KMS-11 (cell line): Measurements from ENCODE around the gene ADIPOR2.

Experiments
- H2AFZ ChIP-seq: fragments of 200-600 bp; sonication (generic); 2 replicates; pipeline ENCODE4 v1.6.1; 2016; ENCODE audit warnings: antibody characterized with exemption, mixed run types, low read depth
- H3K27ac ChIP-seq: fragments of 200-600 bp; sonication (generic); 2 replicates; pipeline ENCODE4 v1.6.1; 2016; ENCODE audit warnings: mild to moderate bottlenecking, mixed run types
- H3K27me3 ChIP-seq: fragments of 200-600 bp; sonication (generic); 2 replicates; pipeline ENCODE4 v1.6.1; 2017; ENCODE audit warnings: mild to moderate bottlenecking, low read depth, mixed run types, moderate library complexity; ENCODE audit not compliant: insufficient read depth
- H3K36me3 ChIP-seq: fragments of 200-600 bp; sonication (generic); 2 replicates; pipeline ENCODE4 v1.6.1; 2017; ENCODE audit warnings: mild to moderate bottlenecking, mixed run types; ENCODE audit not compliant: insufficient read depth
- H3K4me1 ChIP-seq: fragments of 200-600 bp; sonication (generic); 2 replicates; pipeline ENCODE4 v1.6.1; 2016; ENCODE audit warnings: mild to moderate bottlenecking, low read depth, mixed run types; ENCODE audit not compliant: poor library complexity, severe bottlenecking
- H3K4me2 ChIP-seq: fragments of 200-600 bp; sonication (generic); 2 replicates; pipeline ENCODE4 v1.7.0; 2016; ENCODE audit warnings: mild to moderate bottlenecking, mixed run types
- H3K4me3 ChIP-seq: fragments of 200-600 bp; sonication (generic); IDR thresholded peaks from 2 replicates; pipeline ENCODE4 v1.6.1; 2017; ENCODE audit warnings: low read depth, low read length, mixed read lengths; ENCODE audit not compliant: insufficient read depth
- H3K79me2 ChIP-seq: fragments of 200-600 bp; sonication (generic); 2 replicates; pipeline ENCODE4 v1.6.1; 2016; ENCODE audit warnings: low read depth, mixed run types; ENCODE audit not compliant: insufficient read depth
- H3K9ac ChIP-seq: fragments of 200-600 bp; sonication (generic); 2 replicates; pipeline ENCODE4 v1.6.1; 2016; ENCODE audit warnings: mild to moderate bottlenecking, mixed run types
- H4K20me1 ChIP-seq: fragments of 200-600 bp; sonication (generic); 2 replicates; pipeline ENCODE4 v1.6.1; 2016; ENCODE audit warnings: mild to moderate bottlenecking, mixed run types; ENCODE audit not compliant: insufficient read depth
- TF ChIP-seq, protein P1 (sequence below): fragments of 200-600 bp; sonication (generic); conservative IDR thresholded peaks from 2 replicates; pipeline ENCODE4 v1.6.1; 2017; ENCODE audit warnings: low read depth, mild to moderate bottlenecking, antibody characterized with exemption, low read length, moderate library complexity, mixed read lengths

The ADIPOR2 gene

DNA sequence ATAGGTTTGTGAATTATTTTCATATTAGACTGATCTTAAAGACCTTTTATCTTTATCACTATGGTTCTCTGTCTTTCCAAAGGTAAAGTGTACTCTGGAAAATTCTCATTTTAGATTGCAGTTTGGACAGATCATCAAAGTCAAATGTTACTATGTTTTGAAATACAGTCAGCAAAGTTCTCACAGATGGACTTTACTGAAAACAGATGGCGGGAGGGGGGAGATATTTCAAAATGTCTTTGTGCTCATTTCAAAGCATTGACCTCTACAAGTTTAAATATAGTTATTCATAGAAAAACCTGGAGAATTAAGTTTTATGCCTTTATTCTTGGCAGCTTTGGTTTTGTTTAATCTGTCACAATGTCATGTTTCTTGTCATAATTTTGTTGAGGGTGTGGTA, 77.7 kb downstream of the ADIPOR2 start:
- Histone ChIP-seq H3K4me2 (no peak overlapping the region), H2AFZ (no peak overlapping the region), H4K20me1 (no peaks in the 10 kb centered on the region), H3K4me3 (no peak overlapping the region), H3K27ac (no peak overlapping the region), H3K36me3 (no peaks in the 10 kb centered on the region), H3K4me1 (no peaks in the 10 kb centered on the region), H3K79me2 (peaks cover 8% of the 10 kb centered on the region; the same call in 1 of the 2 replicates), H3K9ac (no peak overlapping the region), H3K27me3 (no peaks in the 10 kb centered on the region)
- TF ChIP-seq, protein P1, sequence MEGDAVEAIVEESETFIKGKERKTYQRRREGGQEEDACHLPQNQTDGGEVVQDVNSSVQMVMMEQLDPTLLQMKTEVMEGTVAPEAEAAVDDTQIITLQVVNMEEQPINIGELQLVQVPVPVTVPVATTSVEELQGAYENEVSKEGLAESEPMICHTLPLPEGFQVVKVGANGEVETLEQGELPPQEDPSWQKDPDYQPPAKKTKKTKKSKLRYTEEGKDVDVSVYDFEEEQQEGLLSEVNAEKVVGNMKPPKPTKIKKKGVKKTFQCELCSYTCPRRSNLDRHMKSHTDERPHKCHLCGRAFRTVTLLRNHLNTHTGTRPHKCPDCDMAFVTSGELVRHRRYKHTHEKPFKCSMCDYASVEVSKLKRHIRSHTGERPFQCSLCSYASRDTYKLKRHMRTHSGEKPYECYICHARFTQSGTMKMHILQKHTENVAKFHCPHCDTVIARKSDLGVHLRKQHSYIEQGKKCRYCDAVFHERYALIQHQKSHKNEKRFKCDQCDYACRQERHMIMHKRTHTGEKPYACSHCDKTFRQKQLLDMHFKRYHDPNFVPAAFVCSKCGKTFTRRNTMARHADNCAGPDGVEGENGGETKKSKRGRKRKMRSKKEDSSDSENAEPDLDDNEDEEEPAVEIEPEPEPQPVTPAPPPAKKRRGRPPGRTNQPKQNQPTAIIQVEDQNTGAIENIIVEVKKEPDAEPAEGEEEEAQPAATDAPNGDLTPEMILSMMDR: no peak

DNA sequence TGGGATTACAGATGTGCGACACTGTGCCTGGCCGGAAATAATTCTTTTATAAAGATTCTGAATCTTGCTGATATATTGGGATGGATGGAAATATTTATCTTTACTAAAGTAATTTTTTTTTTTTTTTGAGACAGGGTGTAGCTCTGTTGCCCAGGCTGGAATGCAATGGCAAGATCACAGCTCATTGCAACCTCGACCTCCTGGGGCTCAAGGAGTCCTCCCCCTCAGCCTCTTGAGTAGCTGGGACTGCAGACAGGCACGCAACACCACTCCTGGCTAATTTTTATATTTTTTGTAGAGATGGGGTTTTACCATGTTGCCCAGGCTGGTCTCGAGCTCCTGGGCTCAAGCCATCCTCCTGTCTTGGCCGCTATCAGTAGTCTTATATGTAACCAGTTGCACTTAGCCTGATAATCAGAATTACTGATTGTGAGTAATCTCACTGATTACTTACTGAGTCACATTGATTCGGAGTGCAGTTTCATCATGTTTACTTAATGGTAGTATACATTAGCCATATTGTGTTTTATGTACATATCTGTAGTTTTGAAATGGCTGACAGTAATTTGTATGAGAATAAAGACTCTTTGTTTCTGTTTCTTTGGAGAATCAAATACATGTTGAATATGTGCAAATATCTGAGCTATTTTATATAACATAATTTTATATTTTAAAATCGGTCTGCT, 79.1 kb downstream of the ADIPOR2 start:
- no peaks in the 10 kb centered on the region for H4K20me1 ChIP-seq
- no peak overlapping the region for H2AFZ ChIP-seq
- no peak overlapping the region for H3K9ac ChIP-seq
- H3K79me2 ChIP-seq: peaks cover 8% of the 10 kb centered on the region; the same call in 1 of the 2 replicates
- no peak overlapping the region for H3K4me2 ChIP-seq
- no peak overlapping the region for H3K27ac ChIP-seq
- no peaks in the 10 kb centered on the region for H3K27me3 ChIP-seq
- no peak overlapping the region for H3K4me3 ChIP-seq
- H3K36me3 ChIP-seq: no peaks in the 10 kb centered on the region
- H3K4me1 ChIP-seq: no peaks in the 10 kb centered on the region
- TF ChIP-seq, protein P1: no peak

DNA sequence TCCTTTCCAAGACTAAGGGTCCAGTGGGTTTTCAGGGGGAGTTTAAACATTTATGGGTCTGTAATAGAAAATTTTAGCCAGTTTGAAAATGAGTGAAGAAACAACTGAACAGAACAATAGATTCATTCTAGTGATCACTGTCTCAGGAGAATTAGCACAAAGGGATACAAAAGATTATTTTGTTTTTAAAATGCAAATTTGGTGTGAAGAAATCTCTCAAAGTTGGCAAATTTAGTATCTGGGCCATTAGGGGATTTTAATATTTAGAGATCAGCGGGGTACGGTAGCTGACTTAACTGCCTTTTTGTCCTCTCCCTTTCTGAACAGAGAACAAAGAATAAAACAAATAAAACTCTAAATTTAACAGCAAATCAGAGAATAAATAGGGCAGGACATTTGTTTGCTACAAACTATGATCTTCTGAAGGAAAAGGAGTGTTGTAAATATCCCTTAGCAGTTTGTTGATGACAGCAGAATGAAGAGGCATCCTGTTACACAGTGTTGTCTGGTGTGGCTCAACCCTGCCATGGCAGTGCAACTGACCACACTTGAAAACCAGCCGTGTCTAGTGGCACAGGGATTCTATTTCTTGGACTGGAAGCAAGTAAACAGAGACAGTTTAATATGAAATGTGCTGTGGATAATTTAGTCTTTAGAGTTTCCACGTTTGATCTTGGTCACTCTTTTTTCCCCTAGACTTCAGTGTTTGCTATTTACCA, 83.2 kb downstream of the ADIPOR2 start:
- 0 out of 2 replicates have a peak, but pooled peaks cover under 1% of the 10 kb centered on the region for H3K79me2 ChIP-seq
- no peak overlapping the region for H3K27ac ChIP-seq
- H3K4me3 ChIP-seq: no peak overlapping the region
- TF ChIP-seq, protein P1: no peak
- no peaks in the 10 kb centered on the region for H3K4me1 ChIP-seq
- no peaks in the 10 kb centered on the region for H4K20me1 ChIP-seq
- no peak overlapping the region for H2AFZ ChIP-seq
- no peaks in the 10 kb centered on the region for H3K27me3 ChIP-seq
- no peak overlapping the region for H3K4me2 ChIP-seq
- H3K36me3 ChIP-seq: no peaks in the 10 kb centered on the region
- H3K9ac ChIP-seq: no peak overlapping the region

DNA sequence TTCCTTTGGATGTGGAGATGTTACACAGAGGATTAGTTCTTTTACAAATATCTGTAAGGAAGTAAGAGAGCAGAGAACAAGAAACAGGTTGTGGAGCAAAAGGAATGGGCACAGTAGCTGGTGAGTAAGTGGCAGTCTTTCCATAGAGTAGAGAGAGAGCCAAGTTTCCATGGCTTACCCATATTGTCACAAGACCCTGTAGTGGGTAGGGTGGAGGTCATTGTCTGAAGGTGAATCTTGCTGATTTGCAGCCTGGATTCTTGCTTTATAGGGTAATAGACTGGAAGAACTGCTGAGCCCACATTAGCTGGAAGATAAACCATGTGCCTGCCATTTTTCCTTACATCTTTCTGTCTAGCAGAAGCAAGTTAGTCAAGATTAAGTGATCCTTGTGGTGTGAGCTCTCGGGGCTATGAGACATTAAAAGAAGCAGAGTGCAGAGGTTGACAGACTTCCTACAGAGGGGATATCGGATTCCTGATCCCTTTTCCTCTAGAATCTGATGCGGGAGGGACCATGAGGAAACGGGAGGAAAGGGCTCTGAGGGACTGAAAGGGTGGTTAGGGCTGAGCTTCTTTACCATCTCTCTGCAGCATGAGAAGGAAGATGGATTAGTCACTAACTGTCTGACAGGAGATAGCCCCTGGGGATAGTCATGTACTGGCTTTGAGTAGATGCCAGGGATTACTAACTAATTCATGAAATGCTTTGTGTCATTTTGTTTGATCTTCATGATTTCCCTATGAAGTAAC, 85.5 kb downstream of the ADIPOR2 start:
- no peaks in the 10 kb centered on the region for H3K79me2 ChIP-seq
- TF ChIP-seq, protein P1: no peak
- H3K4me3 ChIP-seq: no peak overlapping the region
- H2AFZ ChIP-seq: no peak overlapping the region
- no peaks in the 10 kb centered on the region for H3K4me1 ChIP-seq
- no peaks in the 10 kb centered on the region for H3K27me3 ChIP-seq
- no peak overlapping the region for H3K9ac ChIP-seq
- no peaks in the 10 kb centered on the region for H4K20me1 ChIP-seq
- no peak overlapping the region for H3K4me2 ChIP-seq
- H3K27ac ChIP-seq: no peak overlapping the region
- no peaks in the 10 kb centered on the region for H3K36me3 ChIP-seq
